PFSK-1 (cell line): ENCODE data around the gene ANKRD52.

Source experiments
- FOXP2 ChIP-seq: optimal IDR thresholded peaks from 2 replicates; pipeline ENCODE3; 2011; ENCODE audit warnings: borderline replicate concordance, control low read depth, inconsistent platforms; ENCODE audit not compliant: insufficient read depth; ENCODE audit errors: extremely low read length, extremely low read depth
- POLR2AphosphoS5 ChIP-seq: IDR thresholded peaks from 2 replicates; pipeline ENCODE4 v1.6.1; 2012; ENCODE audit warnings: low read depth, mild to moderate bottlenecking, control low read depth, low read length, moderate library complexity
- SIN3A ChIP-seq: IDR thresholded peaks from 2 replicates; pipeline ENCODE4 v1.6.1; 2012; ENCODE audit warnings: mild to moderate bottlenecking, low read length, moderate library complexity, borderline replicate concordance; ENCODE audit not compliant: insufficient read depth
- TAF1 ChIP-seq: IDR thresholded peaks from 2 replicates; pipeline ENCODE4 v1.6.1; 2012; ENCODE audit warnings: low read length, control low read depth, borderline replicate concordance; ENCODE audit not compliant: insufficient read depth
- TF ChIP-seq, protein P1 (sequence below), 2 experiments: IDR thresholded peaks; 2 replicates each; pipeline versions ENCODE4 v1.6.1 to v1.8.0; 2011 to 2012; ENCODE audit warnings: low read depth in 2 of 2, low read length in 2 of 2, control low read depth in 1 of 2, inconsistent platforms in 1 of 2, mild to moderate bottlenecking in 1 of 2, moderate library complexity in 1 of 2; ENCODE audit not compliant: insufficient read depth in 1 of 2

ANKRD52 gene

DNA sequence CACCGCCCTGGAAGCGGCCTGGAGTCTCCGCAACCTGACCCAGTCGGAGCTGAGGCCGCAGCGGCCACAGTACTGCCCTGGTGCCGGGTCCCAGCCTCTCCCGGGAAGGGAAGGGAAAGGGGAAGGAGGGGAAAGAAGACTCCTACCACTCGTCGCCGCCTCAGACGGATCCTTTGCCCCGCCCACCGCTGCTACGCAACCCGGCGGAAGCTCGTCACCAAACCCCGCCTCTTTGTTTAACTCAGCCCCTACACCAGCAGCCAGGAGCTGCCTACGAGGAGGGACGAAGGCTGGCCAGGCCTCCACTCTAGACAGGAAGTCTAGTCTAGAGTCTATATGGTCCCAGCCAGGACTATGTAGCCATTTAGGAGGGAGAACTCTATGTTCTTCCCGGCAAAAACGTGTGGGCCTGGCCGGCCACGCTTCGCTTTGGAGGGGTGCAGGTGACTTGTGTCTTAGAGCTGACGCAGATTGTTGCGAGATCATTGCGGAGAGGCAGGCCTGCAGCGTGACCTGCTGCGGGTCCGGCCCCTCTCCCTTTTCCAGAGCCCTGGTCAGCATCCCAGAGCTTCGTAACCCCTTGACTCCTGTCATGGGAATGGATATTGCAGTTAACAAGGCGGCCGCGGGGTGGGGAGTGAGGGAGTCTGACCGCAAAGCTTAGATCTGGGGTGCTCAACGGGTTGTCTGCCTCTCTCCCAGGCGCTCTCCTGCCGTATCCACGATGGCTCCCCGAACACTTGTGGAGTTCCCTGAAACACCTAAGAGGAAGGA is 36.2 kb downstream of the ANKRD52 start, which contains the start of gene RNF41:
Gene RNF41 (minus strand): TSS at position 166 of the 774 bp plus-strand sequence. CDS start 7,875 bp downstream, outside the sequence.
- TF ChIP-seq SIN3A (no peak), FOXP2 (peak; percentile 46), TAF1 (peak; percentile 89), POLR2AphosphoS5 (peak; percentile 94)
- TF ChIP-seq, protein P1, sequence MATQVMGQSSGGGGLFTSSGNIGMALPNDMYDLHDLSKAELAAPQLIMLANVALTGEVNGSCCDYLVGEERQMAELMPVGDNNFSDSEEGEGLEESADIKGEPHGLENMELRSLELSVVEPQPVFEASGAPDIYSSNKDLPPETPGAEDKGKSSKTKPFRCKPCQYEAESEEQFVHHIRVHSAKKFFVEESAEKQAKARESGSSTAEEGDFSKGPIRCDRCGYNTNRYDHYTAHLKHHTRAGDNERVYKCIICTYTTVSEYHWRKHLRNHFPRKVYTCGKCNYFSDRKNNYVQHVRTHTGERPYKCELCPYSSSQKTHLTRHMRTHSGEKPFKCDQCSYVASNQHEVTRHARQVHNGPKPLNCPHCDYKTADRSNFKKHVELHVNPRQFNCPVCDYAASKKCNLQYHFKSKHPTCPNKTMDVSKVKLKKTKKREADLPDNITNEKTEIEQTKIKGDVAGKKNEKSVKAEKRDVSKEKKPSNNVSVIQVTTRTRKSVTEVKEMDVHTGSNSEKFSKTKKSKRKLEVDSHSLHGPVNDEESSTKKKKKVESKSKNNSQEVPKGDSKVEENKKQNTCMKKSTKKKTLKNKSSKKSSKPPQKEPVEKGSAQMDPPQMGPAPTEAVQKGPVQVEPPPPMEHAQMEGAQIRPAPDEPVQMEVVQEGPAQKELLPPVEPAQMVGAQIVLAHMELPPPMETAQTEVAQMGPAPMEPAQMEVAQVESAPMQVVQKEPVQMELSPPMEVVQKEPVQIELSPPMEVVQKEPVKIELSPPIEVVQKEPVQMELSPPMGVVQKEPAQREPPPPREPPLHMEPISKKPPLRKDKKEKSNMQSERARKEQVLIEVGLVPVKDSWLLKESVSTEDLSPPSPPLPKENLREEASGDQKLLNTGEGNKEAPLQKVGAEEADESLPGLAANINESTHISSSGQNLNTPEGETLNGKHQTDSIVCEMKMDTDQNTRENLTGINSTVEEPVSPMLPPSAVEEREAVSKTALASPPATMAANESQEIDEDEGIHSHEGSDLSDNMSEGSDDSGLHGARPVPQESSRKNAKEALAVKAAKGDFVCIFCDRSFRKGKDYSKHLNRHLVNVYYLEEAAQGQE (IDR thresholded peaks at IDR 0.05; ENCODE audit: insufficient read depth in 1 of 2, low read depth in 2 of 2, low read length in 2 of 2): peak in 1 of 2 experiments; percentile 47; a peak in 1 of 4 replicates

DNA sequence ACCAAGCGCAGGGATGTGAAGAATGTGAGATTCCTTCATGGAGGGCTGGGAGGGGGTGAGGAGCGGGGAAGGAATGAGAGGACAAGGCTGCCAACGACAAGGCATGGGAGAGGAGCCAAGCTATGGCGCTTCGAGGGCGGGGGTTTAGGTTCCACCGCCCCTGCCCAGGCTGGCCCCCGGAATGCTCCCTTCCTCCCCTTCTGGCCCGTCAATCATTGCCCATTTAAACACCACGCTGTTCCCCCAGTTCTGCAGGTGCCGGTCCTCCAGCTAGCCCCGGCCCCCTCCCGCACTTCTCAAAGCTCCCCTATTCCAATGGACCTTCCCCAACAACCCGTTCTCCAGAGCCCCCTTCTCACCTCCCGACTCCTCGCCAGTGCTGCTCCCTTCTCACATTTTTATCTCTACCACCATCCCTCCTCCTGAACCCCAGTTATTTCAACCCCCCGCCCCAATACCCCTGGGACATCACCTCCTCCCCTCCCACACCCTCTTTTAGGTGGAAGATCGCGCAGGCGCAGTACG is 36.9 kb downstream of the ANKRD52 start:
- TF ChIP-seq POLR2AphosphoS5: no peak
- TF ChIP-seq, protein P1 (IDR thresholded peaks at IDR 0.05; ENCODE audit: insufficient read depth in 1 of 2, low read depth in 2 of 2, low read length in 2 of 2): no peak
- no peak for TF ChIP-seq FOXP2
- no peak for TF ChIP-seq TAF1
- TF ChIP-seq SIN3A: no peak

DNA sequence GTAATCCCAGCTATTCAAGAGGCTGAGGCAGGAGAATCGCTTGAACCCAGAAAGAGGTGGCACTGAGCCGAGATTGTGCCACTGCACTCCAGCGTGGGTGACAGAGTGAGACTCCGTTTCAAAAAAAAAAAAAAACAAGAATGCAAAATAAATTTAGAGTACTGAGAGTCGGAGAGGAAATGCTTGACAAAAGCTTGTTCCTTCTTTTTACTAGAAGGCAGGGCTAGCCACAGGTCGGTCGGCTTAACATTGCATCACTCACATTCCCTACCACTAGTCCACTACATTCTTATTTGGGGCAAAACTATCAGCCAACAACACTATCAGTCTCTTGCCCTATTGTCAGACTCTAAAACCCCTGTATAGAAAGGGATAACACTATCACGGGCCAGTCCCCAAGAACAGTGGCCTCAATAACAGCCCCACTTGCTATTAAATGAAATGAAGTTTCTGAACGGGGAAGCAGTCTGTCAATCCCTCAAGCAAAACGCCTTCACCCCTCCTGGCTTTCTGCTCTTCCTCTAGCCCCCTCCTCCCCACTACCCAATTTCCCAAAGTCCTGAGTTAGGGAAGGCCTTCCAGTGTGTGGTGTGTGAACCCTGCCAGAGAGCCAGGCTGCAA is 37.5 kb downstream of the ANKRD52 start:
- TF ChIP-seq FOXP2 (no peak), SIN3A (no peak), TAF1 (no peak), POLR2AphosphoS5 (no peak)
- TF ChIP-seq, protein P1 (IDR thresholded peaks at IDR 0.05; ENCODE audit: insufficient read depth in 1 of 2, low read depth in 2 of 2, low read length in 2 of 2): no peak

DNA sequence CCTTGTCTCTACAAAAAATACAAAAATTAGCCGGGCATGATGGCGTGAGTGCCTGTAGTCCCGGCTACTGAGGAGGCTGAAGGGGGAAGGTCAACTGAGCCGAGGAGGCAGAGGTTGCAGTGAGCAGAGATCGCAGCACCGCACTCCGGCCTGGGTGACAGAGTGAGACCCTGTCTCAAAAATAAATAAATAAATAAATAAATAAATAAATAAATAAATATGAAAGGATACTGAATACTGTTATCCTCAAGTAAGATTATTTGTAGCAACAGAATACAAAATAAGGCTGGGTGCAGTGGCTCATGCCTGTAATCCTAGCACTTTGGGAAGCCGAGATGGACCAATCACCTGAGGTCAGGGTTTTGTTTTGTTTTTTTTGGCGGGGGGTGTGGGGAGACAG is 38.3 kb downstream of the ANKRD52 start:
- TF ChIP-seq TAF1 (no peak), POLR2AphosphoS5 (no peak), FOXP2 (no peak), SIN3A (no peak)
- TF ChIP-seq, protein P1 (IDR thresholded peaks at IDR 0.05; ENCODE audit: insufficient read depth in 1 of 2, low read depth in 2 of 2, low read length in 2 of 2): no peak
